ENCODE measurements around the gene ERICH4. TPM values are rescaled to one million over a fixed set of nuclear protein-coding genes. Genes with fewer than 3 reads are reported as not detected.

Gene ERICH4
- total and polyA plus RNA-seq, 9 of the 15 experiments (the other 6 are each of a cell fraction or from before 2014, with no cell fraction given) = not detected

GRCh38 chr19:41398050-41398418 lies 44.9 kb upstream of the ERICH4 start (continued):
- TF ChIP-seq ZBTB11 (CRISPR knock-in tag; IDR thresholded peaks at IDR 0.05) = 0 out of 6 replicates have a peak, but pooled peaks of 1 of the 3 experiments have one; percentile 39

- peak; percentile 32 for FAIRE-seq
- Histone ChIP-seq H3K9me1 (ENCODE audit: control insufficient read depth, insufficient read depth, low read length) (no peaks in the 10 kb centered on the region), H3K4me3 (peak overlapping the region; percentile 73), H3K9me3 (replicated peaks; ENCODE audit: control insufficient read depth, insufficient read depth, low read depth, low read length) (no peaks in the 10 kb centered on the region), H4K20me1 (replicated peaks; ENCODE audit: control insufficient read depth, insufficient read depth, low read length) (no peaks in the 10 kb centered on the region), H3K36me3 (ENCODE audit: control insufficient read depth, insufficient read depth, low read length) (peaks cover 9% of the 10 kb centered on the region; the same call in 1 of the 3 replicates), H3K27ac (ENCODE audit: extremely low read depth, low read depth, low read length) (peak overlapping the region; percentile 95; the same call in 1 of the 3 replicates), H2AFZ (ENCODE audit: low read depth, low read length) (no peak overlapping the region), H3K4me2 (ENCODE audit: insufficient read depth, low read length) (peak overlapping the region; percentile 90), H3K9ac (ENCODE audit: insufficient read depth in 1 of 2, low read depth in 2 of 2, low read length in 2 of 2) (peak overlapping the region; percentile 3 to 92; a peak in 3 of 4 replicates), H3K79me2 (ENCODE audit: control insufficient read depth, insufficient read depth, low read length) (peaks cover 45% of the 10 kb centered on the region), H3K4me1 (replicated peaks in 1 of 2; ENCODE audit: control insufficient read depth in 2 of 2, insufficient read depth in 2 of 2, low read length in 2 of 2) (peaks cover 15 to 18% of the 10 kb centered on the region in 2 experiments; a peak in 4 of 5 replicates), H3K27me3 (ENCODE audit: control insufficient read depth in 2 of 2, insufficient read depth in 2 of 2, low read length in 2 of 2) (no peaks in the 10 kb centered on the region)
- in situ Hi-C loops (cut with MboI) = no loop called here
- CTCF ChIA-PET (ENCODE audit: low intra/inter-chr PET ratio) = no interaction called here
- 3% methylated on average over 3 of the region's 3 CpGs for WGBS (ENCODE audit: insufficient coverage, low coverage, missing lambda C conversion rate)
- peak; percentile 22; the same call in 2 of the 3 replicates for ATAC-seq
- DNase-seq (ENCODE audit: extremely low read depth in 1 of 4, low spot score in 3 of 4) = peak in 1 of 4 experiments; percentile 38
- BruUV-seq (replicated peaks) = no TSS peak
- no peak for TF ChIP-seq BRD4 (IDR thresholded peaks at IDR 0.05)
- no peak for TF ChIP-seq SMC3 (conservative IDR thresholded peaks at IDR 0.05; ENCODE audit: insufficient read depth, low read depth, low read length)
- peak; percentile 71 for TF ChIP-seq RFX1 (IDR thresholded peaks at IDR 0.05)
- no peak for TF ChIP-seq CBX3 (IDR thresholded peaks at IDR 0.05; ENCODE audit: borderline replicate concordance in 1 of 2, low read length in 2 of 2)
- no peak for TF ChIP-seq ARHGAP35 (IDR thresholded peaks at IDR 0.05; ENCODE audit: partially characterized antibody)
- TF ChIP-seq ZEB2 (IDR thresholded peaks at IDR 0.05) = no peak
- POLR2A ChIA-PET = interaction anchor here (0.7 to 1.6 kb wide), 6 partner anchors 9 to 41 kb away, joined by 3 to 12 read pairs (median 5); partner anchors contain the start of genes B9D2 and DMAC2
- intact Hi-C loops (cut with micrococcal nuclease) = loop anchor here (5.0 kb wide), 1 partner anchor 34 kb away; no protein-coding TSS in a partner anchor
Observed at GRCh38 chr19:41398598-41398997, 44.4 kb upstream of the ERICH4 start.
